Measurements from ENCODE around the gene SMC1A.

GRCh38 chrX:53449632-53450031 is 27.2 kb upstream of the SMC1A start:
- TF ChIP-seq CTCF (IDR thresholded peaks at IDR 0.05) (no peak), POLR2A (IDR thresholded peaks at IDR 0.05) (no peak), EP300 (IDR thresholded peaks at IDR 0.05) (no peak)
